Natural killer cell (primary cell): ENCODE measurements around the gene CYP20A1. TPM values are rescaled to one million over a fixed set of nuclear protein-coding genes. Genes with fewer than 3 reads are reported as not detected.

Experiments used
- ATAC-seq, 3 donors: fragments of 150-1000 bp in 2 of 3; fragments of 200-7000 bp in 1 of 3; cut with Tn5 transposase; 1 replicate in 1 of 3; 2 replicates in 2 of 3; pipeline ENCODE4 v1.10.0; 2021; ENCODE audit warnings: mild to moderate bottlenecking in 2 of 3, moderate library complexity in 2 of 3
- DNase-seq, 2 donors: peaks; one replicate each; pipeline versions ENCODE4 v3.0.0 to v3.0.0-alpha.2; 2013 to 2021; ENCODE audit warnings: mixed read lengths in 1 of 2
- H3K27ac ChIP-seq: one replicate; pipeline ENCODE4 v1.5.1; 2013; ENCODE audit warnings: mild to moderate bottlenecking, low read length
- H3K27me3 ChIP-seq: one replicate; pipeline ENCODE4 v1.6.1; 2013; ENCODE audit warnings: low read length; ENCODE audit not compliant: control insufficient read depth, insufficient read depth
- H3K36me3 ChIP-seq: one replicate; pipeline ENCODE4 v1.6.1; 2013; ENCODE audit warnings: low read length; ENCODE audit not compliant: control insufficient read depth, insufficient read depth
- H3K4me1 ChIP-seq: one replicate; pipeline ENCODE4 v1.6.1; 2013; ENCODE audit warnings: low read length; ENCODE audit not compliant: control insufficient read depth, insufficient read depth
- H3K4me3 ChIP-seq: one replicate; pipeline ENCODE4 v1.5.1; 2013; ENCODE audit warnings: low read length
- H3K9me3 ChIP-seq: one replicate; pipeline ENCODE4 v1.6.1; 2013; ENCODE audit warnings: low read length; ENCODE audit not compliant: control insufficient read depth, insufficient read depth
- H3K27ac Mint-ChIP-seq, 2 donors: one replicate each; pipeline ENCODE4 v1.8.0; 2022; ENCODE audit warnings: mild to moderate bottlenecking in 2 of 2, mixed read lengths in 2 of 2, moderate library complexity in 1 of 2
- H3K27me3 Mint-ChIP-seq, 2 donors: one replicate each; pipeline ENCODE4 v1.8.0; 2022; ENCODE audit warnings: low read depth in 2 of 2, mixed read lengths in 2 of 2
- H3K36me3 Mint-ChIP-seq: one replicate; pipeline ENCODE4 v1.8.0; 2022; ENCODE audit warnings: mixed read lengths
- H3K4me1 Mint-ChIP-seq, 2 donors: one replicate each; pipeline ENCODE4 v1.8.0; 2022; ENCODE audit warnings: mixed read lengths in 2 of 2
- H3K4me3 Mint-ChIP-seq: one replicate; pipeline ENCODE4 v1.8.0; 2022; ENCODE audit warnings: mild to moderate bottlenecking, moderate library complexity, mixed read lengths
- H3K9me3 Mint-ChIP-seq, 2 donors: one replicate each; pipeline ENCODE4 v1.8.0; 2022; ENCODE audit warnings: mixed read lengths in 2 of 2
- CTCF ChIP-seq: fragments of 200-600 bp; IDR thresholded peaks from one replicate; pipeline ENCODE4 v1.8.0; 2022; ENCODE audit warnings: antibody characterized with exemption
- WGBS: methylation state at CpG from one replicate; pipeline ENCODE4 v1.1.7; 2013; ENCODE audit warnings: missing lambda C conversion rate; ENCODE audit not compliant: insufficient coverage; 5-methylcytosine and 5-hydroxymethylcytosine counted together
- intact Hi-C: fragments of 100-400 bp; cut with micrococcal nuclease; formaldehyde crosslinking; loops from one replicate; pipeline ENCODE4 v1.14.2; 2022
- total RNA-seq, 4 donors: library from RNA; stranded (reverse); fragments of 120-200 nt in 1 of 4; gene quantifications; one replicate each; pipeline versions ENCODE4 v1.2.3 to v1.2.4, GENCODE V29; 2013 to 2022

The CYP20A1 gene
- total RNA-seq, 3 donors from 2014 or later (not counting 1 experiment from before 2014, with no cell fraction given) = 19.8 to 31.9 (median 30.7) TPM

DNA sequence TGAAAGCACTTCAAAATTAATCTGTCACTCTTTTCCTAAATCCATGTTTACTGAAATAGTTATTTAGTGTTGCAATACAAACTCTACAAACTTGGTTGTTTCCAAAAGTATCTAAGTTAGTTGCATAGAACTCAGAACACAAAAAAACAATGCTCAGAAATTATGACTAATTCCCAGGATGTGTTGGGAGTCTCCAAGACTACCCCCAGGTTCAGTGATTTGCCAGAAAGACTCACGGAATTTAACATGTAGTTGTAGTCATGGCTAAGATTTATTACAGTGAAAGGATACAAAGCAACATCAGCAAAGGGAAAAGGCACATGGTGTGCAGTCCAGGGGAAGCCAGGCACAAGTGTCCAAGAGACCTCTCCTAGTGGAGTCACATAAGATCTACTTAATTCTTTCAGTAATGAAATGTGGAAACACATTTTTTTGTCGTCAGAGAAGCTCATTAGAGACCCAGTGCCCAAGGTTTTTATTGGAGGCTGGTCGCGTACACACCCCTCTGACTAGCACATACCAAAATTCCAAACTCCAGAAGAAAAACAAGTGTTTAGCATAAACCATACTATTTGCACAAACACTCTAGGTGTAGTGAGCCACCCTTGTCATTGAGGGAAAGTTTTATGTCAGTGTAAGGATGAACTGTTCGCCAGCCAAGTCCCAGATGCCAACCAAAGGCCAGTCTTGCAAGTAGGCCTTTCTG, 43.3 kb upstream of the CYP20A1 start:
- Histone ChIP-seq H3K4me3 (no peak overlapping the region), H3K27ac (no peak overlapping the region)
- WGBS = 97% methylated on average over 5 of the region's 5 CpGs

DNA sequence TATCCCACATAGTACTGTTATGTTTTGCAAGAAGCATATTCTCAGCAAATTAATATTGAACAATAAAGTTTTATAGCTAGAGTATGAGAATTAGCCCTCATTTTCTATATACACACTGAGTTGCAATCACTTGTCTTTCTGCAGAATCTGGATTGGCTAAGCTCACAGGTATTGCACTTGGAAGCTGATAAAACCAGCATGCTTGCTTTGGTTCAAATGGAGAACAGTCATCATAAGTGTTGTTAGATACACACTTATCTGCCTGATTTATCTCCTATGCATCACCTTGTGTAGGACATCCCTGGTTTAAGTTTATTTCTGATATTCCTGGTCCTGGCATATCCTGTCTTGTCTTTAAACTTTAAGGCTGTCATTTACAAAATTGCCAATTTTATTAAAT, 38.0 kb upstream of the CYP20A1 start:
- no peak for DNase-seq
- no peaks in the 10 kb centered on the region for H3K27me3 Mint-ChIP-seq
- intact Hi-C loops = no loop called here

More for the DNA sequence above, 43.3 kb upstream of the CYP20A1 start:
- H3K4me1 Mint-ChIP-seq = no peaks in the 10 kb centered on the region
- Histone ChIP-seq H3K9me3 (no peaks in the 10 kb centered on the region), H3K27me3 (no peaks in the 10 kb centered on the region), H3K4me1 (no peaks in the 10 kb centered on the region), H3K36me3 (peaks cover 4% of the 10 kb centered on the region)
- intact Hi-C loops = no loop called here
- TF ChIP-seq CTCF = no peak
- ATAC-seq = no peak
- H3K27ac Mint-ChIP-seq = no peak overlapping the region
- no peaks in the 10 kb centered on the region for H3K36me3 Mint-ChIP-seq
- H3K9me3 Mint-ChIP-seq = no peaks in the 10 kb centered on the region
- H3K4me3 Mint-ChIP-seq = no peak overlapping the region
- no peak for DNase-seq
- no peaks in the 10 kb centered on the region for H3K27me3 Mint-ChIP-seq

GRCh38 chr2:203201426-203201825, 37.4 kb upstream of the CYP20A1 start:
- no peaks in the 10 kb centered on the region for H3K9me3 ChIP-seq
- H3K27me3 Mint-ChIP-seq = no peaks in the 10 kb centered on the region
- DNase-seq (no peak), ATAC-seq (no peak)
- no peak overlapping the region for H3K27ac ChIP-seq
- H3K9me3 Mint-ChIP-seq = no peaks in the 10 kb centered on the region
- no peaks in the 10 kb centered on the region for H3K36me3 Mint-ChIP-seq
- WGBS = 100% methylated on average over 3 of the region's 5 CpGs
- H3K4me1 ChIP-seq = no peaks in the 10 kb centered on the region
- H3K4me1 Mint-ChIP-seq = no peaks in the 10 kb centered on the region
- no peak overlapping the region for H3K27ac Mint-ChIP-seq
- H3K4me3 ChIP-seq = no peak overlapping the region
- intact Hi-C loops = no loop called here
- H3K36me3 ChIP-seq = peaks cover 3% of the 10 kb centered on the region
- no peak for TF ChIP-seq CTCF
- no peak overlapping the region for H3K4me3 Mint-ChIP-seq
- H3K27me3 ChIP-seq = no peaks in the 10 kb centered on the region

More for the DNA sequence above, 38.0 kb upstream of the CYP20A1 start:
- Mint-ChIP-seq H3K9me3 (no peaks in the 10 kb centered on the region), H3K36me3 (no peaks in the 10 kb centered on the region), H3K4me1 (no peaks in the 10 kb centered on the region), H3K4me3 (no peak overlapping the region), H3K27ac (no peak overlapping the region)
- no peak for TF ChIP-seq CTCF
- Histone ChIP-seq H3K27ac (no peak overlapping the region), H3K36me3 (peaks cover 3% of the 10 kb centered on the region), H3K9me3 (no peaks in the 10 kb centered on the region), H3K27me3 (no peaks in the 10 kb centered on the region), H3K4me1 (no peaks in the 10 kb centered on the region), H3K4me3 (no peak overlapping the region)
- no peak for ATAC-seq

- Histone ChIP-seq H3K27ac (no peak overlapping the region), H3K9me3 (no peaks in the 10 kb centered on the region), H3K4me3 (no peak overlapping the region), H3K36me3 (no peaks in the 10 kb centered on the region), H3K4me1 (no peaks in the 10 kb centered on the region), H3K27me3 (no peaks in the 10 kb centered on the region)
- ATAC-seq (no peak), DNase-seq (no peak)
- Mint-ChIP-seq H3K4me3 (no peak overlapping the region), H3K27ac (no peak overlapping the region), H3K9me3 (no peaks in the 10 kb centered on the region), H3K36me3 (no peaks in the 10 kb centered on the region), H3K4me1 (no peaks in the 10 kb centered on the region), H3K27me3 (no peaks in the 10 kb centered on the region)
- no peak for TF ChIP-seq CTCF
- intact Hi-C loops = no loop called here
- 94% methylated on average over 1 of the region's 1 CpG for WGBS
Measured at GRCh38 chr2:203209538-203209937, 29.3 kb upstream of the CYP20A1 start.
